OCI-LY7 (cell line): Measurements from ENCODE around the gene FRG1.

Experiments used
- EZH2phosphoT487 ChIP-seq: fragments of 200-600 bp; sonication (generic); IDR thresholded peaks from 2 replicates; pipeline ENCODE4 v1.6.1; 2018; ENCODE audit warnings: low read depth, borderline replicate concordance, mild to moderate bottlenecking, mixed run types, antibody characterized with exemption, low read length, moderate library complexity, mixed read lengths
- TF ChIP-seq, protein P1 (sequence below): fragments of 200-600 bp; sonication (generic); conservative IDR thresholded peaks from 2 replicates; pipeline ENCODE4 v1.5.1; 2014; ENCODE audit warnings: mild to moderate bottlenecking, antibody characterized with exemption, low read length, moderate library complexity, mixed read lengths

GRCh38 chr4:189988877-189989431 lies 48.3 kb downstream of the FRG1 start:
- TF ChIP-seq, protein P1, sequence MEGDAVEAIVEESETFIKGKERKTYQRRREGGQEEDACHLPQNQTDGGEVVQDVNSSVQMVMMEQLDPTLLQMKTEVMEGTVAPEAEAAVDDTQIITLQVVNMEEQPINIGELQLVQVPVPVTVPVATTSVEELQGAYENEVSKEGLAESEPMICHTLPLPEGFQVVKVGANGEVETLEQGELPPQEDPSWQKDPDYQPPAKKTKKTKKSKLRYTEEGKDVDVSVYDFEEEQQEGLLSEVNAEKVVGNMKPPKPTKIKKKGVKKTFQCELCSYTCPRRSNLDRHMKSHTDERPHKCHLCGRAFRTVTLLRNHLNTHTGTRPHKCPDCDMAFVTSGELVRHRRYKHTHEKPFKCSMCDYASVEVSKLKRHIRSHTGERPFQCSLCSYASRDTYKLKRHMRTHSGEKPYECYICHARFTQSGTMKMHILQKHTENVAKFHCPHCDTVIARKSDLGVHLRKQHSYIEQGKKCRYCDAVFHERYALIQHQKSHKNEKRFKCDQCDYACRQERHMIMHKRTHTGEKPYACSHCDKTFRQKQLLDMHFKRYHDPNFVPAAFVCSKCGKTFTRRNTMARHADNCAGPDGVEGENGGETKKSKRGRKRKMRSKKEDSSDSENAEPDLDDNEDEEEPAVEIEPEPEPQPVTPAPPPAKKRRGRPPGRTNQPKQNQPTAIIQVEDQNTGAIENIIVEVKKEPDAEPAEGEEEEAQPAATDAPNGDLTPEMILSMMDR = no peak
- TF ChIP-seq EZH2phosphoT487 = no peak
